ENCODE data around the gene RARG. TPM values are rescaled to one million over a fixed set of nuclear protein-coding genes. Genes with fewer than 3 reads are reported as not detected.
A peak's percentile ranks its signal among the peaks of the same experiment; 100 is the strongest.

The RARG gene
- total and polyA plus RNA-seq, 2 of the 8 experiments (the other 6 are each of a cell fraction or from before 2014, with no cell fraction given): 68.6 to 68.9 TPM

- Histone ChIP-seq H4K91ac (replicated peaks; ENCODE audit: insufficient read length, low read length) (peak overlapping the region; percentile 6), H3K4me3 (ENCODE audit: extremely low read depth in 1 of 4, insufficient read depth in 2 of 4, low read depth in 3 of 4, low read length in 4 of 4) (no peak overlapping the region), H3K4me2 (ENCODE audit: insufficient read depth in 1 of 2, low read depth in 2 of 2, low read length in 2 of 2) (peak overlapping the region; percentile 28 to 40; a peak in 3 of 4 replicates), H3K14ac (ENCODE audit: insufficient read length) (no peak overlapping the region), H3K27me3 (replicated peaks in 1 of 4; ENCODE audit: control insufficient read depth in 3 of 4, extremely low read depth in 1 of 4, insufficient read depth in 3 of 4, low read length in 3 of 4) (no peaks in the 10 kb centered on the region; a peak in 1 of 7 replicates), H2BK5ac (ENCODE audit: low read depth, low read length) (peak overlapping the region; percentile 84; the same call in 1 of the 2 replicates), H2AK5ac (ENCODE audit: low read depth, low read length) (peak overlapping the region; percentile 77; the same call in 1 of the 2 replicates), H3K27ac (ENCODE audit: low read depth, low read length) (no peak overlapping the region), H3K4me1 (replicated peaks in 1 of 4; ENCODE audit: control insufficient read depth in 3 of 4, insufficient read depth in 4 of 4, low read length in 3 of 4) (peaks cover 0 to 13% (median 8%) of the 10 kb centered on the region in 4 experiments; a peak in 6 of 7 replicates), H3K56ac (replicated peaks; ENCODE audit: insufficient read length, low read depth, low read length) (no peak overlapping the region), H3K9ac (replicated peaks in 1 of 4; ENCODE audit: extremely low read depth in 1 of 4, low read depth in 3 of 4, low read length in 3 of 4) (no peak overlapping the region), H4K8ac (ENCODE audit: extremely low read depth, insufficient read depth, low read length) (no peak overlapping the region; the same call in 1 of the 2 replicates), H2BK120ac (replicated peaks; ENCODE audit: low read depth, low read length) (peak overlapping the region; percentile 9), H4K5ac (ENCODE audit: insufficient read length, low read depth, low read length) (peak overlapping the region; percentile 11), H3K9me3 (ENCODE audit: insufficient read depth in 2 of 2, low read depth in 1 of 2, low read length in 1 of 2) (no peaks in the 10 kb centered on the region), H3K23me2 (ENCODE audit: low read depth, low read length) (no peaks in the 10 kb centered on the region), H2AFZ (ENCODE audit: low read length) (no peak overlapping the region), H2BK20ac (ENCODE audit: low read length) (peak overlapping the region; percentile 87), H3K4ac (replicated peaks; ENCODE audit: insufficient read length, low read depth, low read length) (peak overlapping the region; percentile 3), H4K20me1 (replicated peaks in 1 of 2; ENCODE audit: control insufficient read depth in 1 of 2, insufficient read depth in 2 of 2, low read length in 2 of 2) (no peaks in the 10 kb centered on the region), H2BK15ac (ENCODE audit: low read length) (peak overlapping the region; percentile 88; the same call in 1 of the 2 replicates), H3K79me2 (ENCODE audit: control insufficient read depth in 1 of 2, insufficient read depth in 2 of 2, low read length in 2 of 2) (no peaks in the 10 kb centered on the region), H3K18ac (ENCODE audit: extremely low read depth, low read length) (peak overlapping the region; percentile 42), H3K23ac (ENCODE audit: insufficient read length) (no peak overlapping the region), H3K36me3 (ENCODE audit: control insufficient read depth in 2 of 4, insufficient read depth in 4 of 4, low read length in 3 of 4) (no peaks in the 10 kb centered on the region), H3K79me1 (ENCODE audit: low read depth, low read length) (no peaks in the 10 kb centered on the region), H2BK12ac (ENCODE audit: low read depth, low read length) (peak overlapping the region; percentile 76; the same call in 1 of the 2 replicates)
- TF ChIP-seq CBX5 (IDR thresholded peaks at IDR 0.05; ENCODE audit: low read depth, low read length): no peak
- peak; percentile 26; the same call in 1 of the 2 replicates for TF ChIP-seq MAX (IDR thresholded peaks at IDR 0.05)
- 66% methylated on average over 11 of the region's 11 CpGs; no CpG with 5 or more reads in 1 of the 2 experiments for WGBS, 2 experiments (ENCODE audit: extremely low coverage in 1 of 2, insufficient coverage in 1 of 2, insufficient read length in 1 of 2, insufficient replicate concordance in 2 of 2, low coverage in 1 of 2, low lambda C conversion rate in 2 of 2, missing lambda C conversion rate in 1 of 2)
- ChIA-PET CTCF (ENCODE audit: partially characterized antibody) (interaction anchor here (1.0 to 23.5 kb wide), 13 partner anchors 8 to 189 kb away, joined by 3 to 535 read pairs (median 17); partner anchors contain the start of genes ESPL1 and ITGB7), POLR2A (ENCODE audit: partially characterized antibody) (interaction anchor here (0.8 to 4.6 kb wide), 7 partner anchors 10 to 52 kb away, joined by 3 to 18 read pairs (median 4); no protein-coding TSS in a partner anchor)
- DNase-seq (ENCODE audit: low read depth in 1 of 2, low spot score in 2 of 2) (no peak), FAIRE-seq (no peak)
Measured at GRCh38 chr12:53241623-53242412, 9.8 kb upstream of the RARG start.
